Measurements from ENCODE around the gene CNN3. TPM values are rescaled to one million over a fixed set of nuclear protein-coding genes. Genes with fewer than 3 reads are reported as not detected.
A peak's percentile ranks its signal among the peaks of the same experiment; 100 is the strongest.

The CNN3 gene
- polyA plus RNA-seq, 1 of the 3 experiments (the other 2 are of a cell fraction) = 204 TPM

- H3K4me3 ChIP-seq (ENCODE audit: low read depth in 2 of 2, low read length in 1 of 2) = no peak overlapping the region
- ChIA-PET CTCF (no interaction called here), POLR2A (no interaction called here)
- H3K9me3 ChIP-seq = no peaks in the 10 kb centered on the region
- no peak overlapping the region for H3K4me2 ChIP-seq
- no peaks in the 10 kb centered on the region for H4K20me1 ChIP-seq (ENCODE audit: insufficient read depth)
- WGBS (ENCODE audit: low lambda C conversion rate) = 43% methylated on average over 1 of the region's 1 CpG
- no peaks in the 10 kb centered on the region for H3K27me3 ChIP-seq (ENCODE audit: insufficient read depth)
- H3K9me2 ChIP-seq = no peaks in the 10 kb centered on the region
- no peak for DNase-seq
- peaks cover 0 to 38% of the 10 kb centered on the region in 2 experiments for H3K4me1 ChIP-seq (ENCODE audit: control insufficient read depth in 1 of 2, insufficient read depth in 2 of 2, low read depth in 1 of 2, low read length in 1 of 2)
- H3K27ac ChIP-seq (ENCODE audit: low read depth in 2 of 2, low read length in 1 of 2) = no peak overlapping the region
- no peak overlapping the region for H2AFZ ChIP-seq (ENCODE audit: low read depth)
- peaks cover 0 to 3% of the 10 kb centered on the region in 2 experiments for H3K36me3 ChIP-seq (replicated peaks in 1 of 2; ENCODE audit: control insufficient read depth in 1 of 2, insufficient read depth in 2 of 2, low read length in 1 of 2)
- H3K9ac ChIP-seq = no peak overlapping the region
- H3K79me2 ChIP-seq (ENCODE audit: insufficient read depth) = no peaks in the 10 kb centered on the region
- H3F3A ChIP-seq (replicated peaks; ENCODE audit: insufficient read depth) = peaks cover 13% of the 10 kb centered on the region
- no peak for TF ChIP-seq RAD21 (IDR thresholded peaks at IDR 0.05; ENCODE audit: low read length)
- no peak for TF ChIP-seq FOXM1 (IDR thresholded peaks at IDR 0.05; ENCODE audit: low read depth)
- no peak for TF ChIP-seq EZH2phosphoT487 (IDR thresholded peaks at IDR 0.05; ENCODE audit: borderline replicate concordance, low read depth)
- TF ChIP-seq NFIC (IDR thresholded peaks at IDR 0.05; ENCODE audit: borderline replicate concordance) = no peak
- no peak for TF ChIP-seq TEAD4 (IDR thresholded peaks at IDR 0.05; ENCODE audit: borderline replicate concordance, insufficient read depth)
- TF ChIP-seq, protein P1, sequence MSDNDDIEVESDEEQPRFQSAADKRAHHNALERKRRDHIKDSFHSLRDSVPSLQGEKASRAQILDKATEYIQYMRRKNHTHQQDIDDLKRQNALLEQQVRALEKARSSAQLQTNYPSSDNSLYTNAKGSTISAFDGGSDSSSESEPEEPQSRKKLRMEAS (IDR thresholded peaks at IDR 0.05; ENCODE audit: low read depth) = no peak
- TF ChIP-seq EP300 (IDR thresholded peaks at IDR 0.05; ENCODE audit: borderline replicate concordance in 1 of 2, low read depth in 1 of 2, low read length in 1 of 2) = no peak
- TF ChIP-seq IRF3 (IDR thresholded peaks at IDR 0.05; ENCODE audit: low read depth, low read length) = no peak
- TF ChIP-seq SMC3 (IDR thresholded peaks at IDR 0.05; ENCODE audit: low read depth, low read length) = no peak
These were observed 10.9 kb upstream of the CNN3 start for GRCh38 chr1:94937820-94938219.

GRCh38 chr1:94936861-94937620 is 10.1 kb upstream of the CNN3 start:
- no peak overlapping the region for H3K9ac ChIP-seq
- TF ChIP-seq CHD2 (IDR thresholded peaks at IDR 0.05; ENCODE audit: low read length, partially characterized antibody) (no peak), TEAD4 (IDR thresholded peaks at IDR 0.05; ENCODE audit: borderline replicate concordance, insufficient read depth) (0 out of 2 replicates have a peak, but pooled peaks have one; percentile 37), TCF12 (IDR thresholded peaks at IDR 0.05) (peak; percentile 42; the same call in 1 of the 2 replicates), SIN3A (IDR thresholded peaks at IDR 0.05; ENCODE audit: borderline replicate concordance, low read depth, low read length) (no peak), JUND (IDR thresholded peaks at IDR 0.05) (peak; percentile 31; the same call in 1 of the 2 replicates), FOSL2 (IDR thresholded peaks at IDR 0.05; ENCODE audit: borderline replicate concordance, low read depth) (peak; percentile 34; the same call in 1 of the 2 replicates)
- TF ChIP-seq, protein P2, sequence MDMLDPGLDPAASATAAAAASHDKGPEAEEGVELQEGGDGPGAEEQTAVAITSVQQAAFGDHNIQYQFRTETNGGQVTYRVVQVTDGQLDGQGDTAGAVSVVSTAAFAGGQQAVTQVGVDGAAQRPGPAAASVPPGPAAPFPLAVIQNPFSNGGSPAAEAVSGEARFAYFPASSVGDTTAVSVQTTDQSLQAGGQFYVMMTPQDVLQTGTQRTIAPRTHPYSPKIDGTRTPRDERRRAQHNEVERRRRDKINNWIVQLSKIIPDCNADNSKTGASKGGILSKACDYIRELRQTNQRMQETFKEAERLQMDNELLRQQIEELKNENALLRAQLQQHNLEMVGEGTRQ (IDR thresholded peaks at IDR 0.05; ENCODE audit: borderline replicate concordance, low read depth, low read length) = no peak
- TF ChIP-seq, protein P3, sequence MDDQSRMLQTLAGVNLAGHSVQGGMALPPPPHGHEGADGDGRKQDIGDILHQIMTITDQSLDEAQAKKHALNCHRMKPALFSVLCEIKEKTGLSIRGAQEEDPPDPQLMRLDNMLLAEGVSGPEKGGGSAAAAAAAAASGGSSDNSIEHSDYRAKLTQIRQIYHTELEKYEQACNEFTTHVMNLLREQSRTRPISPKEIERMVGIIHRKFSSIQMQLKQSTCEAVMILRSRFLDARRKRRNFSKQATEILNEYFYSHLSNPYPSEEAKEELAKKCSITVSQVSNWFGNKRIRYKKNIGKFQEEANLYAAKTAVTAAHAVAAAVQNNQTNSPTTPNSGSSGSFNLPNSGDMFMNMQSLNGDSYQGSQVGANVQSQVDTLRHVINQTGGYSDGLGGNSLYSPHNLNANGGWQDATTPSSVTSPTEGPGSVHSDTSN (IDR thresholded peaks at IDR 0.05) = peak; percentile 34; the same call in 1 of the 2 replicates
- H3K27me3 ChIP-seq (ENCODE audit: insufficient read depth) = no peaks in the 10 kb centered on the region
- no peaks in the 10 kb centered on the region for H3K79me2 ChIP-seq (ENCODE audit: insufficient read depth)
- peaks cover 0 to 38% of the 10 kb centered on the region in 2 experiments for H3K4me1 ChIP-seq (ENCODE audit: control insufficient read depth in 1 of 2, insufficient read depth in 2 of 2, low read depth in 1 of 2, low read length in 1 of 2)
- H2AFZ ChIP-seq (ENCODE audit: low read depth) = no peak overlapping the region
- DNase-seq = no peak
- peaks cover 13% of the 10 kb centered on the region for H3F3A ChIP-seq (replicated peaks; ENCODE audit: insufficient read depth)
- CTCF ChIA-PET = interaction anchor here (1.1 kb wide), 1 partner anchor 10 kb away, joined by 5 read pairs; no protein-coding TSS in a partner anchor
- no peak overlapping the region for H3K4me2 ChIP-seq
- H4K20me1 ChIP-seq (ENCODE audit: insufficient read depth) = no peaks in the 10 kb centered on the region
- POLR2A ChIA-PET = no interaction called here
- no peaks in the 10 kb centered on the region for H3K9me3 ChIP-seq
- H3K9me2 ChIP-seq = no peaks in the 10 kb centered on the region
- peak overlapping the region in 1 of 2 experiments; percentile 23; a peak in 1 of 4 replicates for H3K27ac ChIP-seq (ENCODE audit: low read depth in 2 of 2, low read length in 1 of 2)
- H3K4me3 ChIP-seq (ENCODE audit: low read depth in 2 of 2, low read length in 1 of 2) = no peak overlapping the region
- 65% methylated on average over 5 of the region's 5 CpGs for WGBS (ENCODE audit: low lambda C conversion rate)
- H3K36me3 ChIP-seq (replicated peaks in 1 of 2; ENCODE audit: control insufficient read depth in 1 of 2, insufficient read depth in 2 of 2, low read length in 1 of 2) = peaks cover 0 to 7% of the 10 kb centered on the region in 2 experiments
